H9 (cell line): ENCODE results near the gene HECW1. TPM values are rescaled to one million over a fixed set of nuclear protein-coding genes. Genes with fewer than 3 reads are reported as not detected.

ENCODE experiments used
- DNase-seq: peaks from one replicate; pipeline ENCODE4 v3.0.0-alpha.2; 2017
- H2AFZ ChIP-seq: one replicate; pipeline ENCODE4 v1.6.1; 2013; ENCODE audit warnings: mild to moderate bottlenecking, low read length, control low read depth, moderate library complexity
- H2AK5ac ChIP-seq: 2 replicates; pipeline ENCODE4 v1.6.1; 2013; ENCODE audit warnings: low read length, control low read depth, mixed read lengths; ENCODE audit not compliant: insufficient read length
- H2BK120ac ChIP-seq: one replicate; pipeline ENCODE4 v1.6.1; 2013; ENCODE audit warnings: low read depth, mild to moderate bottlenecking, low read length, control low read depth, inconsistent platforms; ENCODE audit not compliant: poor library complexity, severe bottlenecking
- H2BK12ac ChIP-seq: 2 replicates; pipeline ENCODE4 v1.6.1; 2013; ENCODE audit warnings: low read length, control low read depth, mixed read lengths, low read depth; ENCODE audit not compliant: insufficient read length
- H2BK15ac ChIP-seq: 2 replicates; pipeline ENCODE4 v1.6.1; 2013; ENCODE audit warnings: low read depth, low read length, control low read depth
- H2BK20ac ChIP-seq: one replicate; pipeline ENCODE4 v1.6.1; 2013; ENCODE audit warnings: low read depth, mild to moderate bottlenecking, low read length, control low read depth, inconsistent platforms; ENCODE audit not compliant: poor library complexity, severe bottlenecking
- H2BK5ac ChIP-seq: 2 replicates; pipeline ENCODE4 v1.6.1; 2013; ENCODE audit warnings: low read length, control low read depth, mixed read lengths; ENCODE audit not compliant: insufficient read length
- H3K14ac ChIP-seq: 2 replicates; pipeline ENCODE4 v1.6.1; 2013; ENCODE audit warnings: low read length, control low read depth; ENCODE audit not compliant: insufficient read depth
- H3K18ac ChIP-seq: 2 replicates; pipeline ENCODE4 v1.6.1; 2013; ENCODE audit warnings: low read depth, mild to moderate bottlenecking, mixed read lengths, low read length, control low read depth; ENCODE audit not compliant: insufficient read length
- H3K23ac ChIP-seq: 2 replicates; pipeline ENCODE4 v1.6.1; 2013; ENCODE audit warnings: low read length, control low read depth, mixed read lengths, low read depth; ENCODE audit not compliant: insufficient read length
- H3K23me2 ChIP-seq: 2 replicates; pipeline ENCODE4 v1.6.1; 2013; ENCODE audit warnings: low read depth, mild to moderate bottlenecking, mixed read lengths, low read length, control low read depth; ENCODE audit not compliant: insufficient read length, poor library complexity, severe bottlenecking
- H3K27ac ChIP-seq: 2 replicates; pipeline ENCODE4 v1.5.1; 2013; ENCODE audit warnings: low read length, control low read depth, mixed read lengths, low read depth; ENCODE audit not compliant: insufficient read length
- H3K27me3 ChIP-seq: 2 replicates; pipeline ENCODE4 v1.6.1; 2013; ENCODE audit warnings: low read length, control low read depth, inconsistent platforms; ENCODE audit not compliant: insufficient read depth
- H3K4ac ChIP-seq: 2 replicates; pipeline ENCODE4 v1.6.1; 2013; ENCODE audit warnings: low read depth, mild to moderate bottlenecking, control low read depth, inconsistent platforms, low read length, moderate library complexity
- H3K4me1 ChIP-seq: 2 replicates; pipeline ENCODE4 v1.6.1; 2013; ENCODE audit warnings: low read length, control low read depth, inconsistent platforms; ENCODE audit not compliant: insufficient read depth
- H3K4me2 ChIP-seq: 2 replicates; pipeline ENCODE4 v1.6.1; 2013; ENCODE audit warnings: low read length, control low read depth, mixed read lengths; ENCODE audit not compliant: insufficient read length, insufficient read depth
- H3K56ac ChIP-seq: 2 replicates; pipeline ENCODE4 v1.6.1; 2013; ENCODE audit warnings: low read depth, mild to moderate bottlenecking, mixed read lengths, low read length, control low read depth; ENCODE audit not compliant: insufficient read length
- H3K79me1 ChIP-seq: 2 replicates; pipeline ENCODE4 v1.6.1; 2013; ENCODE audit warnings: low read depth, mild to moderate bottlenecking, moderate library complexity, low read length, control low read depth, inconsistent platforms; ENCODE audit not compliant: insufficient read depth, poor library complexity, severe bottlenecking
- H3K79me2 ChIP-seq: 2 replicates; pipeline ENCODE4 v1.6.1; 2013; ENCODE audit warnings: low read length, control low read depth, inconsistent platforms; ENCODE audit not compliant: insufficient read depth
- H3K9ac ChIP-seq: 2 replicates; pipeline ENCODE4 v1.6.1; 2013; ENCODE audit warnings: low read length, control low read depth, mixed read lengths; ENCODE audit not compliant: insufficient read length; ENCODE audit errors: extremely low read depth
- H3K9me3 ChIP-seq: one replicate; pipeline ENCODE4 v1.6.1; 2013; ENCODE audit warnings: low read depth, low read length, inconsistent platforms; ENCODE audit not compliant: control insufficient read depth
- H3T11ph ChIP-seq: one replicate; pipeline ENCODE4 v1.6.1; 2013; ENCODE audit warnings: mild to moderate bottlenecking, low read length, control low read depth, inconsistent platforms
- H4K20me1 ChIP-seq: one replicate; pipeline ENCODE4 v1.6.1; 2013; ENCODE audit not compliant: control insufficient read depth, insufficient read length, insufficient read depth
- H4K5ac ChIP-seq: 2 replicates; pipeline ENCODE4 v1.6.1; 2013; ENCODE audit warnings: low read depth, mild to moderate bottlenecking, mixed read lengths, low read length, control low read depth; ENCODE audit not compliant: insufficient read length
- H4K8ac ChIP-seq: replicated peaks from 2 replicates; pipeline ENCODE4 v1.6.1; 2013; ENCODE audit warnings: low read length, control low read depth, mixed read lengths, low read depth; ENCODE audit not compliant: insufficient read length
- H4K91ac ChIP-seq: 2 replicates; pipeline ENCODE4 v1.6.1; 2013; ENCODE audit warnings: low read depth, mild to moderate bottlenecking, moderate library complexity, mixed read lengths, low read length, control low read depth; ENCODE audit not compliant: insufficient read length
- H3K27ac Mint-ChIP-seq, 3 experiments: 2 replicates in 2 of 3; 3 replicates in 1 of 3; pipeline ENCODE4 v1.8.0; 2020 to 2021; ENCODE audit warnings: mixed read lengths in 3 of 3, mild to moderate bottlenecking in 1 of 3, moderate library complexity in 1 of 3
- H3K27me3 Mint-ChIP-seq: 2 replicates; pipeline ENCODE4 v1.8.0; 2021; ENCODE audit warnings: low read depth, mild to moderate bottlenecking, moderate library complexity, mixed read lengths
- H3K36me3 Mint-ChIP-seq, 3 experiments: 2 replicates in 2 of 3; 3 replicates in 1 of 3; pipeline ENCODE4 v1.8.0; 2020 to 2021; ENCODE audit warnings: low read depth in 3 of 3, mixed read lengths in 3 of 3; ENCODE audit not compliant: insufficient read depth in 1 of 3
- H3K4me1 Mint-ChIP-seq, 2 experiments: 2 replicates each; pipeline ENCODE4 v1.8.0; 2020; ENCODE audit warnings: mixed read lengths in 2 of 2
- H3K4me3 Mint-ChIP-seq, 2 experiments: 2 replicates in 1 of 2; 3 replicates in 1 of 2; pipeline ENCODE4 v1.8.0; 2020 to 2021; ENCODE audit warnings: mild to moderate bottlenecking in 2 of 2, mixed read lengths in 2 of 2, moderate library complexity in 1 of 2
- H3K9me3 Mint-ChIP-seq, 2 experiments: 2 replicates in 1 of 2; 3 replicates in 1 of 2; pipeline ENCODE4 v1.8.0; 2020; ENCODE audit warnings: mild to moderate bottlenecking in 2 of 2, mixed read lengths in 2 of 2, moderate library complexity in 1 of 2
- WGBS: extraction: QIAGEN DNeasy Blood & Tissue Kit; methylation state at CpG from one replicate; pipeline ENCODE4 v1.1.7; 2013; ENCODE audit warnings: missing lambda C conversion rate, low lambda C conversion rate, mixed read lengths; ENCODE audit not compliant: insufficient read length; ENCODE audit errors: extremely low coverage; 5-methylcytosine and 5-hydroxymethylcytosine counted together
- total RNA-seq: library from RNA; stranded (reverse); gene quantifications from 2 replicates; pipeline ENCODE4 v1.2.1, GENCODE V29; 2021
- TF ChIP-seq, protein P1 (sequence below): fragments of 200-600 bp; sonication (generic); conservative IDR thresholded peaks from 3 replicates; pipeline ENCODE4 v1.8.0; 2021; ENCODE audit warnings: antibody characterized with exemption, mild to moderate bottlenecking

HECW1 gene
- total RNA-seq, 1 experiment from 2014 or later: 5.0 TPM

DNA sequence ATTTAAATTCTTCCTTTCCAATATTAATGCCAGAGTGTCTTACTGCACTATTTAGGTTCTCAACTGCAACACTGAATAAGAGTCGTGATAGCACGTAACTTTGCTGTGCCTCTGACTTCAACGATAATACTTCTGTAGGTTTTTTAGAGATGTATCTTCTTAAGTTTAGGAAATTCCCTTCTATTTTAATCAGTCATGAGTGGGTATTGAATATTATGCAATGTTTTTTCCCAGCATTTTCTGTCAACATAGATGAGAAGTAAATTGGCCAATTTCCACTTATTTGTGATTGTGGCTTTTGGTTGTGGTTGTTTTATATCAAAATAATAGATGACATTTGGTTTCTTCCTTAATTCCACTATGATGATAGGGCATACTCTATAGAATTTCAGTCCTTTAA is 463.8 kb downstream of the HECW1 start:
- no peak overlapping the region for H3K18ac ChIP-seq
- H3K79me1 ChIP-seq: no peaks in the 10 kb centered on the region
- no peak overlapping the region for H2BK12ac ChIP-seq
- H3K4me3 Mint-ChIP-seq: no peak overlapping the region
- no peak overlapping the region for H3K27ac ChIP-seq
- no CpG with 5 or more reads among the region's 3 CpGs for WGBS
- no peak overlapping the region for H2BK20ac ChIP-seq
- H3T11ph ChIP-seq: no peak overlapping the region
- no peak overlapping the region for H3K4me2 ChIP-seq
- no peak overlapping the region for H3K4ac ChIP-seq
- no peak overlapping the region for H3K14ac ChIP-seq
- no peaks in the 10 kb centered on the region for H3K27me3 ChIP-seq
- H3K56ac ChIP-seq: no peak overlapping the region
- H3K9me3 Mint-ChIP-seq: peaks cover 0 to 3% of the 10 kb centered on the region in 2 experiments; a peak in 1 of 5 replicates
- H3K4me1 ChIP-seq: peaks cover 4% of the 10 kb centered on the region; the same call in 1 of the 2 replicates
- H3K9me3 ChIP-seq: no peaks in the 10 kb centered on the region
- H4K8ac ChIP-seq: no peak overlapping the region
- peaks cover 7 to 9% of the 10 kb centered on the region in 2 experiments for H3K4me1 Mint-ChIP-seq
- no peak overlapping the region for H2BK120ac ChIP-seq
- no peak for DNase-seq
- no peak overlapping the region for H2AFZ ChIP-seq
- no peak overlapping the region for H4K5ac ChIP-seq
- no peaks in the 10 kb centered on the region for H3K36me3 Mint-ChIP-seq
- peaks cover under 1% of the 10 kb centered on the region; the same call in 1 of the 2 replicates for H3K27me3 Mint-ChIP-seq
- no peak overlapping the region for H3K9ac ChIP-seq
- H2BK5ac ChIP-seq: no peak overlapping the region
- H4K91ac ChIP-seq: no peak overlapping the region
- TF ChIP-seq, protein P1, sequence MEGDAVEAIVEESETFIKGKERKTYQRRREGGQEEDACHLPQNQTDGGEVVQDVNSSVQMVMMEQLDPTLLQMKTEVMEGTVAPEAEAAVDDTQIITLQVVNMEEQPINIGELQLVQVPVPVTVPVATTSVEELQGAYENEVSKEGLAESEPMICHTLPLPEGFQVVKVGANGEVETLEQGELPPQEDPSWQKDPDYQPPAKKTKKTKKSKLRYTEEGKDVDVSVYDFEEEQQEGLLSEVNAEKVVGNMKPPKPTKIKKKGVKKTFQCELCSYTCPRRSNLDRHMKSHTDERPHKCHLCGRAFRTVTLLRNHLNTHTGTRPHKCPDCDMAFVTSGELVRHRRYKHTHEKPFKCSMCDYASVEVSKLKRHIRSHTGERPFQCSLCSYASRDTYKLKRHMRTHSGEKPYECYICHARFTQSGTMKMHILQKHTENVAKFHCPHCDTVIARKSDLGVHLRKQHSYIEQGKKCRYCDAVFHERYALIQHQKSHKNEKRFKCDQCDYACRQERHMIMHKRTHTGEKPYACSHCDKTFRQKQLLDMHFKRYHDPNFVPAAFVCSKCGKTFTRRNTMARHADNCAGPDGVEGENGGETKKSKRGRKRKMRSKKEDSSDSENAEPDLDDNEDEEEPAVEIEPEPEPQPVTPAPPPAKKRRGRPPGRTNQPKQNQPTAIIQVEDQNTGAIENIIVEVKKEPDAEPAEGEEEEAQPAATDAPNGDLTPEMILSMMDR: no peak
- no peaks in the 10 kb centered on the region for H3K23me2 ChIP-seq
- H3K79me2 ChIP-seq: no peaks in the 10 kb centered on the region
- no peak overlapping the region for H2BK15ac ChIP-seq
- no peaks in the 10 kb centered on the region for H4K20me1 ChIP-seq
- H2AK5ac ChIP-seq: no peak overlapping the region
- H3K27ac Mint-ChIP-seq: no peak overlapping the region
- H3K23ac ChIP-seq: no peak overlapping the region
